Testis (tissue), 2 donors: Measurements from ENCODE around the gene SAMD11.

Source experiments
- POLR2A ChIP-seq: fragments of 450-650 bp; IDR thresholded peaks from one replicate; pipeline ENCODE4 v1.6.1; 2017; ENCODE audit warnings: antibody characterized with exemption, mild to moderate bottlenecking, moderate library complexity
- TF ChIP-seq, protein P1 (sequence below), 3 experiments: fragments of 450-650 bp in 2 of 3; fragments of 200-600 bp in 1 of 3; sonication (generic) in 1 of 3; IDR thresholded peaks; one replicate each; pipeline ENCODE4 v1.5.1; 2016 to 2019; ENCODE audit warnings: antibody characterized with exemption in 3 of 3, mild to moderate bottlenecking in 2 of 3, moderate library complexity in 1 of 3

DNA sequence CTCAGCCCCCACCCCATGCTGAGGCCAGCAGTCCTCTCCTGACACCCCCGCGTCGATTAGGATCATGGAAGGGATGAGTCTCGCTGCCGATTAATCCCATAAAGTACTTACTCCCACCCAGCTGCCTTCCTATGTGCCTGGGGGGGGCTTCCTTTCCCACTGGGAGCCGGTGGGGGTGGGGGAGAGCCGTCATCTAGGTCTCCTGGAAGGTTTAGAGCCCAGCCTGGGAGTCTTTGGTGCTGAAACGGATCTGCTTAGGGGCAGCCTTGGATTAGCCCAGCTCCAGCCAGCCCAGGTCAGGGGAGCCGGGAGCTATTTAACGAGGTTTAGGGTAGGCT is 9.8 kb downstream of the SAMD11 start:
- TF ChIP-seq POLR2A = no peak
- TF ChIP-seq, protein P1, sequence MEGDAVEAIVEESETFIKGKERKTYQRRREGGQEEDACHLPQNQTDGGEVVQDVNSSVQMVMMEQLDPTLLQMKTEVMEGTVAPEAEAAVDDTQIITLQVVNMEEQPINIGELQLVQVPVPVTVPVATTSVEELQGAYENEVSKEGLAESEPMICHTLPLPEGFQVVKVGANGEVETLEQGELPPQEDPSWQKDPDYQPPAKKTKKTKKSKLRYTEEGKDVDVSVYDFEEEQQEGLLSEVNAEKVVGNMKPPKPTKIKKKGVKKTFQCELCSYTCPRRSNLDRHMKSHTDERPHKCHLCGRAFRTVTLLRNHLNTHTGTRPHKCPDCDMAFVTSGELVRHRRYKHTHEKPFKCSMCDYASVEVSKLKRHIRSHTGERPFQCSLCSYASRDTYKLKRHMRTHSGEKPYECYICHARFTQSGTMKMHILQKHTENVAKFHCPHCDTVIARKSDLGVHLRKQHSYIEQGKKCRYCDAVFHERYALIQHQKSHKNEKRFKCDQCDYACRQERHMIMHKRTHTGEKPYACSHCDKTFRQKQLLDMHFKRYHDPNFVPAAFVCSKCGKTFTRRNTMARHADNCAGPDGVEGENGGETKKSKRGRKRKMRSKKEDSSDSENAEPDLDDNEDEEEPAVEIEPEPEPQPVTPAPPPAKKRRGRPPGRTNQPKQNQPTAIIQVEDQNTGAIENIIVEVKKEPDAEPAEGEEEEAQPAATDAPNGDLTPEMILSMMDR (IDR thresholded peaks at IDR 0.05) = no peak
